Measurements from ENCODE around the gene CTNND1. TPM values are rescaled to one million over a fixed set of nuclear protein-coding genes. Genes with fewer than 3 reads are reported as not detected.
A peak's percentile ranks its signal among the peaks of the same experiment; 100 is the strongest.

The CTNND1 gene
- total and polyA plus RNA-seq, 10 of the 15 experiments (the other 5 are each of a cell fraction or from before 2014, with no cell fraction given), result 4.7 to 70.0 (median 30.0) TPM

DNA sequence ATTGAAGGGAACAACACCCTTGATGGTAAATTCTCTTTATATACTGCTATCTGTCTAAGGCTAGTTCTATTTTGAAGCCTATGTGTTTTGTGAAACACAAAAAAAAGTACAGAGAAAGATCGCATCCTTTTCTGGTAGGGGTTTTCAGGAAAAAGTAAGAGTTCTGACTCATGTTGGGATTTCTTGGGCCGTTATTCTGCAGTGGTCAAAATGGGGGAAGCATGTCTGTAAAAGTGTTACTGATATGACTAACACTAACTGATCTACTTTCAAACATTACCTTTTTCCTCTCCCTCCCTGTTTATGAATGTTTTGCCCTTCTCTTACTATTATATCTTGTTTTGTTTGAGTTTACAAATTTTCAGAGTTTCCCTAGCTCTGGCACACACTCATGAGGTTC lies 53.9 kb downstream of the CTNND1 start:
- Histone ChIP-seq H3K36me3 (ENCODE audit: control insufficient read depth in 2 of 2, insufficient read depth in 2 of 2, low read length in 1 of 2) (peaks cover 8 to 28% of the 10 kb centered on the region in 2 experiments), H3K4me3 (no peak overlapping the region), H3K9me3 (replicated peaks; ENCODE audit: control insufficient read depth, insufficient read depth, low read length) (no peaks in the 10 kb centered on the region), H3K4me2 (ENCODE audit: control insufficient read depth, insufficient read depth) (peak overlapping the region; percentile 59), H4K20me1 (ENCODE audit: control insufficient read depth, insufficient read depth) (no peaks in the 10 kb centered on the region), H3K4me1 (ENCODE audit: control insufficient read depth, insufficient read depth, low read length) (peaks cover 10% of the 10 kb centered on the region; the same call in 1 of the 2 replicates), H3K9ac (ENCODE audit: control insufficient read depth, insufficient read depth, low read length) (no peak overlapping the region), H3K27me3 (replicated peaks in 1 of 2; ENCODE audit: control insufficient read depth in 2 of 2, insufficient read depth in 2 of 2, low read length in 1 of 2) (no peaks in the 10 kb centered on the region), H3K79me2 (ENCODE audit: control insufficient read depth, insufficient read depth, low read length) (no peaks in the 10 kb centered on the region), H3K27ac (ENCODE audit: control insufficient read depth, insufficient read depth) (peak overlapping the region; percentile 51), H2AFZ (ENCODE audit: control insufficient read depth, low read depth, low read length) (no peak overlapping the region)
- BruUV-seq (replicated peaks), result no TSS peak
- 0% methylated on average over 2 of the region's 2 CpGs for WGBS (ENCODE audit: insufficient coverage, insufficient replicate concordance, low lambda C conversion rate, missing lambda C conversion rate)
- ATAC-seq (peak; percentile 82), DNase-seq (ENCODE audit: low read depth, low spot score) (no peak), FAIRE-seq (peak; percentile 41)
- POLR2A ChIA-PET, result no interaction called here
- CTCF ChIA-PET, result interaction anchor here (1.4 kb wide), 1 partner anchor 698 kb away, joined by 5 read pairs; no protein-coding TSS in a partner anchor
- in situ Hi-C loops (cut with MboI) (loop anchor here (25.0 kb wide), 1 partner anchor 697 kb away; the partner anchor contains the start of gene OR5B21), intact Hi-C loops (cut with micrococcal nuclease; ENCODE audit: unreplicated experiment) (loop anchor here (5.0 kb wide), 1 partner anchor 697 kb away; no protein-coding TSS in a partner anchor)
- SMC1A ChIA-PET (ENCODE audit: uncharacterized antibody, unreplicated experiment), result no interaction called here
- RAD21 ChIA-PET (ENCODE audit: unreplicated experiment), result interaction anchor here (1.1 kb wide), 1 partner anchor 698 kb away, joined by 4 read pairs; no protein-coding TSS in a partner anchor
- TF ChIP-seq NBN (IDR thresholded peaks at IDR 0.05) (no peak), EGR1 (IDR thresholded peaks at IDR 0.05; ENCODE audit: borderline replicate concordance in 1 of 2, low read depth in 2 of 2, low read length in 2 of 2) (no peak), MXI1 (IDR thresholded peaks at IDR 0.05; ENCODE audit: low read depth, low read length) (no peak), NFYA (IDR thresholded peaks at IDR 0.05; ENCODE audit: borderline replicate concordance, low read depth, low read length) (no peak), ZNF24 (IDR thresholded peaks at IDR 0.05) (no peak), SIN3A (IDR thresholded peaks at IDR 0.05; ENCODE audit: low read depth, low read length) (no peak), MTA2 (IDR thresholded peaks at IDR 0.05; ENCODE audit: low read depth) (no peak), DPF2 (IDR thresholded peaks at IDR 0.05) (0 out of 2 replicates have a peak, but pooled peaks have one; percentile 39), ASH2L (IDR thresholded peaks at IDR 0.05; ENCODE audit: borderline replicate concordance, low read depth) (no peak)
- TF ChIP-seq, protein P1, sequence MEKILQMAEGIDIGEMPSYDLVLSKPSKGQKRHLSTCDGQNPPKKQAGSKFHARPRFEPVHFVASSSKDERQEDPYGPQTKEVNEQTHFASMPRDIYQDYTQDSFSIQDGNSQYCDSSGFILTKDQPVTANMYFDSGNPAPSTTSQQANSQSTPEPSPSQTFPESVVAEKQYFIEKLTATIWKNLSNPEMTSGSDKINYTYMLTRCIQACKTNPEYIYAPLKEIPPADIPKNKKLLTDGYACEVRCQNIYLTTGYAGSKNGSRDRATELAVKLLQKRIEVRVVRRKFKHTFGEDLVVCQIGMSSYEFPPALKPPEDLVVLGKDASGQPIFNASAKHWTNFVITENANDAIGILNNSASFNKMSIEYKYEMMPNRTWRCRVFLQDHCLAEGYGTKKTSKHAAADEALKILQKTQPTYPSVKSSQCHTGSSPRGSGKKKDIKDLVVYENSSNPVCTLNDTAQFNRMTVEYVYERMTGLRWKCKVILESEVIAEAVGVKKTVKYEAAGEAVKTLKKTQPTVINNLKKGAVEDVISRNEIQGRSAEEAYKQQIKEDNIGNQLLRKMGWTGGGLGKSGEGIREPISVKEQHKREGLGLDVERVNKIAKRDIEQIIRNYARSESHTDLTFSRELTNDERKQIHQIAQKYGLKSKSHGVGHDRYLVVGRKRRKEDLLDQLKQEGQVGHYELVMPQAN (conservative IDR thresholded peaks at IDR 0.05), result no peak
- TF ChIP-seq, protein P2, sequence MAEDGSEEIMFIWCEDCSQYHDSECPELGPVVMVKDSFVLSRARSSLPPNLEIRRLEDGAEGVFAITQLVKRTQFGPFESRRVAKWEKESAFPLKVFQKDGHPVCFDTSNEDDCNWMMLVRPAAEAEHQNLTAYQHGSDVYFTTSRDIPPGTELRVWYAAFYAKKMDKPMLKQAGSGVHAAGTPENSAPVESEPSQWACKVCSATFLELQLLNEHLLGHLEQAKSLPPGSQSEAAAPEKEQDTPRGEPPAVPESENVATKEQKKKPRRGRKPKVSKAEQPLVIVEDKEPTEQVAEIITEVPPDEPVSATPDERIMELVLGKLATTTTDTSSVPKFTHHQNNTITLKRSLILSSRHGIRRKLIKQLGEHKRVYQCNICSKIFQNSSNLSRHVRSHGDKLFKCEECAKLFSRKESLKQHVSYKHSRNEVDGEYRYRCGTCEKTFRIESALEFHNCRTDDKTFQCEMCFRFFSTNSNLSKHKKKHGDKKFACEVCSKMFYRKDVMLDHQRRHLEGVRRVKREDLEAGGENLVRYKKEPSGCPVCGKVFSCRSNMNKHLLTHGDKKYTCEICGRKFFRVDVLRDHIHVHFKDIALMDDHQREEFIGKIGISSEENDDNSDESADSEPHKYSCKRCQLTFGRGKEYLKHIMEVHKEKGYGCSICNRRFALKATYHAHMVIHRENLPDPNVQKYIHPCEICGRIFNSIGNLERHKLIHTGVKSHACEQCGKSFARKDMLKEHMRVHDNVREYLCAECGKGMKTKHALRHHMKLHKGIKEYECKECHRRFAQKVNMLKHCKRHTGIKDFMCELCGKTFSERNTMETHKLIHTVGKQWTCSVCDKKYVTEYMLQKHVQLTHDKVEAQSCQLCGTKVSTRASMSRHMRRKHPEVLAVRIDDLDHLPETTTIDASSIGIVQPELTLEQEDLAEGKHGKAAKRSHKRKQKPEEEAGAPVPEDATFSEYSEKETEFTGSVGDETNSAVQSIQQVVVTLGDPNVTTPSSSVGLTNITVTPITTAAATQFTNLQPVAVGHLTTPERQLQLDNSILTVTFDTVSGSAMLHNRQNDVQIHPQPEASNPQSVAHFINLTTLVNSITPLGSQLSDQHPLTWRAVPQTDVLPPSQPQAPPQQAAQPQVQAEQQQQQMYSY (CRISPR knock-in tag; IDR thresholded peaks at IDR 0.05), result no peak
- TF ChIP-seq, protein P3, sequence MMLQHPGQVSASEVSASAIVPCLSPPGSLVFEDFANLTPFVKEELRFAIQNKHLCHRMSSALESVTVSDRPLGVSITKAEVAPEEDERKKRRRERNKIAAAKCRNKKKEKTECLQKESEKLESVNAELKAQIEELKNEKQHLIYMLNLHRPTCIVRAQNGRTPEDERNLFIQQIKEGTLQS (IDR thresholded peaks at IDR 0.05; ENCODE audit: borderline replicate concordance, extremely low read depth, low read depth, low read length), result no peak
- TF ChIP-seq, protein P4, sequence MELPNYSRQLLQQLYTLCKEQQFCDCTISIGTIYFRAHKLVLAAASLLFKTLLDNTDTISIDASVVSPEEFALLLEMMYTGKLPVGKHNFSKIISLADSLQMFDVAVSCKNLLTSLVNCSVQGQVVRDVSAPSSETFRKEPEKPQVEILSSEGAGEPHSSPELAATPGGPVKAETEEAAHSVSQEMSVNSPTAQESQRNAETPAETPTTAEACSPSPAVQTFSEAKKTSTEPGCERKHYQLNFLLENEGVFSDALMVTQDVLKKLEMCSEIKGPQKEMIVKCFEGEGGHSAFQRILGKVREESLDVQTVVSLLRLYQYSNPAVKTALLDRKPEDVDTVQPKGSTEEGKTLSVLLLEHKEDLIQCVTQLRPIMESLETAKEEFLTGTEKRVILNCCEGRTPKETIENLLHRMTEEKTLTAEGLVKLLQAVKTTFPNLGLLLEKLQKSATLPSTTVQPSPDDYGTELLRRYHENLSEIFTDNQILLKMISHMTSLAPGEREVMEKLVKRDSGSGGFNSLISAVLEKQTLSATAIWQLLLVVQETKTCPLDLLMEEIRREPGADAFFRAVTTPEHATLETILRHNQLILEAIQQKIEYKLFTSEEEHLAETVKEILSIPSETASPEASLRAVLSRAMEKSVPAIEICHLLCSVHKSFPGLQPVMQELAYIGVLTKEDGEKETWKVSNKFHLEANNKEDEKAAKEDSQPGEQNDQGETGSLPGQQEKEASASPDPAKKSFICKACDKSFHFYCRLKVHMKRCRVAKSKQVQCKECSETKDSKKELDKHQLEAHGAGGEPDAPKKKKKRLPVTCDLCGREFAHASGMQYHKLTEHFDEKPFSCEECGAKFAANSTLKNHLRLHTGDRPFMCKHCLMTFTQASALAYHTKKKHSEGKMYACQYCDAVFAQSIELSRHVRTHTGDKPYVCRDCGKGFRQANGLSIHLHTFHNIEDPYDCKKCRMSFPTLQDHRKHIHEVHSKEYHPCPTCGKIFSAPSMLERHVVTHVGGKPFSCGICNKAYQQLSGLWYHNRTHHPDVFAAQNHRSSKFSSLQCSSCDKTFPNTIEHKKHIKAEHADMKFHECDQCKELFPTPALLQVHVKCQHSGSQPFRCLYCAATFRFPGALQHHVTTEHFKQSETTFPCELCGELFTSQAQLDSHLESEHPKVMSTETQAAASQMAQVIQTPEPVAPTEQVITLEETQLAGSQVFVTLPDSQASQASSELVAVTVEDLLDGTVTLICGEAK (IDR thresholded peaks at IDR 0.05; ENCODE audit: borderline replicate concordance), result no peak

Data from GM12878 (cell line).